GM19372 (cell line): ENCODE data around the gene CDH13.

Experiments used
- ATAC-seq: cut with Tn5 transposase; IDR thresholded peaks from one replicate; pipeline ENCODE4 v1.9.1; 2021; ENCODE audit warnings: mild to moderate bottlenecking, low read depth, moderate library complexity; ENCODE audit not compliant: unreplicated experiment

CDH13 gene

DNA sequence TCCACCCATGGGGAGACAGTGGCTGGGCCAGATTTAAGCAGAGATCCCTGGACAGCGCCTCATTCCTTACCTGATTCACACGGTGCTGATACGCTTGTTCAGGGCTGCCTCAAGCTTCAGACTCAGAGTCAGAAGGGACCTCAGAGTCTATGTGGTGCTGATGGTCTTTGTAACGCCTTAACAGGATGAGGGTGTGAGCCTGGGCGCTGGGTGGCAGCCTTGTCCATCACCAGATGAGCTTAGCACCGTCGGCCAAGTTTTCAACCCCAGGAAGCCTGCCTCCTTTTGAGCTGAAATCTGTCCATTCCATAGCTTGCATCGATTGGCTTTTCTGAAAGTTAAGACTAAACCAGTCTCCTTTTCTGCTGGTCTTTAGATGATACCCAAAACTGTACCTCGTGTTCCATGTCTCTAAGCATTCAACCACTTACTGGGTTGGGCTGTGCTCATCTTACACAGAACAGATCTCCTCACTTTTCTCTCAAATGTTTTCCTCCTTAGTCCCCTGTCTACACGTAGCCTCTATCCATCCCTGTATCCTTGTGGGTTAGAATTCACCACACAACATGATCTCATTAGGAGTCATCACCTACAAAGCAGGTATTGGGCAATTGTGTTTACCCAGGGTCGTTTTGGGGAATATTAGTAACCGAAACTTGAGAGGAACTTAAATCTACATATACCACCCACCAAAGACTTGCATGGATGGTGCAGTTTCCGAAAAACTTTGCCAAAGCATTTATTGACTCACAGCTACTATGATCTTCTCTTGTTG is 573.4 kb downstream of the CDH13 start:
- no peak for ATAC-seq

DNA sequence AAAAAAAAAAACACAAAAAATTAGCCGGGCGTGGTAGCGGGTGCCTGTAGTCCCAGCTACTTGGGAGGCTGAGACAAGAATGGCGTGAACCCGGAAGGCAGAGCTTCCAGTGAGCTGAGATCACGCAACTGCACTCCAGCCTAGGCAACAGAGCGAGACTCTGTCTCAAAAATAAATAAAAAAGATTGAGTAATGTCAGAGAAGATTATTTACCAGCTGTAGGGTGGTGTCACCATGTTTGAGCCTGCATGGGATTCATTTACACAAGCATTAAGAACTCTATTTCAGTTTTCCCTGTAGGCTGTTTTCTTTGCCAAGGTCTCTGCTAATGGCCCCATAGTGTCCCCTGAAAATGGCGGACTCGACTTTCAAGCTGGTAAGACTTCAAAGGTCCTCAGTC is 575.0 kb downstream of the CDH13 start:
- no peak for ATAC-seq

DNA sequence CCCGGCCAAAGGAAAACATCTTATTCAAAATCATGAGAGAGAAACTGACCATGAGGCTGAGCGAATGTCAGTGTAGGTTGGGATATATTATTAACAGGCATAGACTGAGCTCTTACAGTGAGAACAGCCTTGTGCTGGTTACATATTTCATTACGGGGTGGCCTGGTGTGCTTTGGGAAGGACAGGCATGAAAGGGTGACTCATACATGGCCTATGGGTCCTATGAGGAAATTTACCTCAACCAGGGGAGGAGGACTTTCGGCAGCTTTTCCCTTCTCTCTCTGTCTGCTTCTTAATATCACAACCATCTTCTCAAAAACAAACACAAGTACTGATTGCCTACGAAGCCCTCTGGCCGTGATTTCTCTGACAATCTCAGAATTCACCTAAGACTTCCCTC is 579.1 kb downstream of the CDH13 start:
- ATAC-seq: no peak

DNA sequence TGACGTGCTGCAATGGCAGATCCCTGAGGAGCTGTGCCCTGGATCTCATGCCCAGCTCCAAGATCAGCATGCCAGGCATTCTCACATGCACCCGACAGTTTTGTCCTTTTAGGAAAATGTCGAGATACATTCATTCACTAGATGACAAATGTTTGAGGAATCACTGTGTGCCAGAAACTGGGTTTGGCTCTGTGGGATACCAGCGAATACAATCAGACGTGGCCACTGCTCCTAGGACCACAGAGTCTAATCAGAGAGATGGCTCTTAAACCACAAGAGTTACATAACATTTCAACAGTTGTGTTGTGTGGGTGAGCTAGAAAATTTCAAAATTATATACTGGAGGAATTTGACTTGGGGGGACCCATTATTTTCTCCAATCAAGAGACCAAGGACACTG is 579.7 kb downstream of the CDH13 start:
- no peak for ATAC-seq

DNA sequence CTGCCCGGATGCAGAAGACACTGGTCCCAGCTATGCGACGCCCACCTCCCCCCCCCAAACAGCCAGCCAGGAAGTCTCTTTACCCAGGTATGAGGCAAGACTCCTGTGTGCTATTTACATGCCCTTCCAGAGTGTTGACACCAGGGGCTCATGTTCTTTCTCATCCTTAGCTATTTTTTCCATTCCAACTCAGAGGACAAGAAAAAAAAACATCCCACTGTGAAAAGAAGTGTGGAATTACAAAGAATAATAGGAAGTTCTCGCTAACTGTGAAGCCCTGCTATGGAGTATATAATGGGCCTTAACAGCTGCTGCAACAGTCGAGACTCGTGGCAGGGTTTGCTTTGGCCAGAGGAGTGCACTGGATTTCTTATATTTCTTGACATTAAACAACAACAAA is 584.9 kb downstream of the CDH13 start:
- ATAC-seq: no peak

DNA sequence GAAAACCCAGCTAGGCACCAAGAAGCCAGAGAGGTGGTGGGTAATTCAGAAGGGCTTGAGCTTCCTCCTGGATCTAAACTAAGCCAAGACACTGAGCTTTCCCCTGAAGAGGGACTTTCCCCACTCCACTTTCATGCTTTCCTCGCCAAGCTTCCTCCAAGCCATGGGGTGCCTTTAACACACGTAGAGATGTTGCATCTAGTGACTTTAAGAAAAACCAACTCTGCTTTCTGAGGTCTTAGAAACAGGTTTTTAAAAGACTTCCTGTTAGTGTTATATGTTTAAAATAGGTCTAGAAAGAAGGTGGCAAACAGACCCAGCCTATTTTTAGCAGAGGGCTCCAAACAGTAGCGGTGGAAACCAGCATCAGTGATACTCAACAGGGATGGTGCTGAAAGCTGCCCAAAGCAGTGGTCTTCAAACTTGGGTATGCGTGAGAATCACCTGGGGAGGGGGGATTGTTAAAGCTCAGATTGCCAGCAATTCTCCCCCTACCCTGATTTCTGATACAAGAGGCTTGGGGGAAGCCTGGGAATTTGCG is 585.6 kb downstream of the CDH13 start:
- ATAC-seq: no peak

DNA sequence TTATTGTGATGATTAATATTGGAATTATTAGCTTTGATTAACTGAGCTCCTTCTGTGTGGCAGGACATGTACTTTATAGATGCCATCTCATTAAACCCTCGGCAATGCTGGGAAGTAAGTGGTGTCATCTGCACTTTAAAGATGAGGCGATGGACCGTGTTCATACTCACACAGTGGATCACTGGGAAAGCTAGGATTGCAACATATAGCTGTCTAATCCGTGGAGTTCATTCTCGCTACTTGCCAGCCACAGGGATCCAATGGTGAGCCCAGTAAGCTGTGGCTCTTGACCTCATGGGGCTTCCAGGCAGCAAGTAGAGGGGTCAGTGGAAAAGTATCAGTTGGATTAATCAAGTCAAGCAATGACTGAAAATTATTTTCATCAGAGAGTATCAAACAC is 587.9 kb downstream of the CDH13 start:
- ATAC-seq: no peak

DNA sequence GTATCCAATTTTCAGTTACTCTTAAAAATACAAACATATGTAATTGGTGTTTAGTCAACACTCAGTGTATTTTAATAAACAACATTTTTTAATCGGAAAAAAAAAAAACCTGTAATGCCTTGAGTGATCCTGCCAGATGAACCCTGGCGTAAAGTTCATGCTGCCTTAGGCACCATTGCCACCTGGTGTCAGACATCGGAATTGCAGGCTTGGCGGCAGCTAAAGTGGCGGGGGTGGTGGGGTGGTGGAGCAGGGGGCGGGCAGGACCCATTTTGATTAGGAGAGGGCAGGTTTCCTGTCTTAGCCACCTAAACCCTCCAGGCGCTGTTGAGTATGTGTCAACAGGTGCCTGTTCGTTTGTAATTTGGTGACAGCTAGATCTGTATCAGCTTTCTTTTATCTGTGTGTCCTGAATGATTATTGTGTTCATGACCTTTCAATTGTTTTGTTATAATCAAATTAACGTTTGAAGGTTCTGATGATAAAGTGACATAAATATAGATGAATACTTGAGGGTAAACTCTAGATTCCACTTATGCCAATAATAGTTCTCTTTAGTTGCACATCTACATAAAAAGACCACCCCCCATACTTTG is 588.7 kb downstream of the CDH13 start:
- ATAC-seq: no peak

DNA sequence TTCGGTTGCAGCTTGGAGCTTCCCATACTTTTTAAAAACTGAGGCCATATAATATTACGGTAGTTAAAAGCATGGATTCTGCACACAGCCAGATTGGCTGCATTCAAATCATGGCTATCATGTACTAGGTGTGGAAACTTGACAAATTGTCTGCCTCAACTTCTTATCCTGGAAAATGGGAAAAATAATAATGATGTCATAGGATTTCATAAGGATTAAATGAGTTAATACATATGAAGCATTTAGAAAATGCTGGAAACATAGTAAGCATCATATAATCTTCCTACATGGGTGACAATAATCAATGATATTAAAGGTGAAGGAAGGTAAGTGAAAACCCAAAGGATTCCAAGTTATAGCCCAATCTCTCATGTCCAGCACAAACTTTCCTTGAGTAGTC is 592.5 kb downstream of the CDH13 start:
- no peak for ATAC-seq

DNA sequence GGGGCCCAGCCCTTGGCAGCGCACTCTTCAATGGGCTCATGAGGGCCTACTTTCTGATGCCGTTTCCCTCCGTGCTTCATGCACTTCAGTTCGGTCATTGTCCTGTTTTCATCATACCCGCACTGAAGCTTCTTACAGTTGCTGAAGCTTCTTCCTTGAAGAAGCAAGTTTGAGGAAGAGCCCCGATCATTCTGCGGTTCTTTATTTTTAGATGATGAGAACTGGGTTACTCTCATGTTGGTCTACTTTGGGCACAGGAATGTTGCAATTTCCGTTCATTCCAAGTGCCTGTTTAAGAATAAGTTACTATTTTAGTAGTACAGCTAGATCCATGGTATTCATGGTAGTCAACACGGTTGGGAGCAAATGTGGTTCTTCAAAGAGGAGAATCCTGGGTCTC is 593.3 kb downstream of the CDH13 start:
- ATAC-seq: no peak

DNA sequence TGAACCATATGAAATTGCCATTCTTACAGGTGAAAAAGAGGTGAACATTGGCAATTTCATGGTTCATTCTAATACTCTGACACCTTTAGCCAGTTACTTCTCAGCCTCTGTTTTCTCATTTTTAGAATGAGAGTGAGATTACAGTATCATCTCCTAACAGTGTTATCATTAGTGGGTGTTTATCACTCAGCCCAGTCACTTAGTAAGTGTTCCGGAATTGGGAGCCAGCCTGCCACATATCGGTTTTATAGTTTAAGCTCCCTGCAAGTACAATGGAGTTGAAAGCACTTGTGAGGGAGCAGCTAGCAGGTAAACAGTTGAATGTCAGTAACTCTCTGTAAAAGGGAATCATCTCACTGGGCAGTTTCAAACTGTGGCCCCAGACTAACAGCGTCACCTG is 597.9 kb downstream of the CDH13 start:
- no peak for ATAC-seq

DNA sequence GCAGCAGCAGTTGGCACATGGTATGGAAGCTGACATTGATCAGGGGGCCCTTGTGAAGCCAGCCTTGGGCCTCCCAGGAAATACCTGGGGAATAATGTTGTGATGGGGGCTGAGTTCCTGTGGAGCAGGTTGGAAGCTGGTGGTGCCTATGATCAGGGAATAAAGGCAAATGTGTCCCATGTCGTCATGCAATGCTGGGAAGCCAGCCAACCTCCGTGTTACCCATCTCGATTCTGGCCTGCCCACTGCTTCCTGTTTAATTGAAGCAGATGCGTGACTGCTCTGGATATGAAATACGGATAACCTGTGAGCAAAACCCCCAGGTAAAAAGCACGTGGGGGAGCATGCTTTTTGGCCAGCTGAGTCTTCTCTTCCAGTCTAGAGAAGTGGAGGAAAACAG is 600.6 kb downstream of the CDH13 start:
- no peak for ATAC-seq

DNA sequence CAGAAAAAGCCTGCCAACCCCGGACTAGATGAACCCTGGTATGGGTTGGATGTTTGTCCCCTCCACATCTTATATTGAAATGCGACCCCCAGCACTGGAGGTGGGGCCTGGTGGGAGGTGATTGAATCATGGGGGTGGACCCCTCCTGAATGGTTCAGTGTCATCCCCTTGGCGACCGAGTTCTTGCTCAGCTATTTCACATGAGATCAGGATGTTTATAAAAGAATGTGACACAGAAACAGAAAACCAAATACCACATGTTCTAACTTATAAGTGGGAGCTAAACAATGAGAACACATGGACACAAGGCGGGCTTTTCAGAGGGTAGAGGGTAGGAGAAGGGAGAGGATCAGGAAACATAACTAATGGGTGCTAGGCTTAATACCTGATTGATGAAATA is 605.0 kb downstream of the CDH13 start:
- no peak for ATAC-seq

DNA sequence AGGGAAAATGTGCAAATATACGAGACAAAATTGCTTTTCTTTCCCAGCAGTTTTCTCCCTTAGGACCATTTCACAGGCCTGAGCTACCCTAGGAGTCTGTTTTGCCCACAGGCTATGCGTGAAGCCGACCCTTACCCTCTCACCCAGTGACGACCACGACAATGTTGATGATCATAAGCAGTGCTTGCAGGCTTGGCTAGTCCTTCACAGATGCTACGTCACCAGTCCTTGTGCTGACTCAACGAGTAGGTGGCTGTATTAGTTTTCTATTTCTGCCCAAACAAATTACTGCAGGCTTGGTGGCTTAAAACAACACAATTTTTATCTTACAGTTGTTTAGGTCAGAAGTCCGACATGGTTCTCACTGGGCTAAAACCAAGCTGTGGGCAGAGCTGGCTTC is 606.4 kb downstream of the CDH13 start:
- no peak for ATAC-seq

DNA sequence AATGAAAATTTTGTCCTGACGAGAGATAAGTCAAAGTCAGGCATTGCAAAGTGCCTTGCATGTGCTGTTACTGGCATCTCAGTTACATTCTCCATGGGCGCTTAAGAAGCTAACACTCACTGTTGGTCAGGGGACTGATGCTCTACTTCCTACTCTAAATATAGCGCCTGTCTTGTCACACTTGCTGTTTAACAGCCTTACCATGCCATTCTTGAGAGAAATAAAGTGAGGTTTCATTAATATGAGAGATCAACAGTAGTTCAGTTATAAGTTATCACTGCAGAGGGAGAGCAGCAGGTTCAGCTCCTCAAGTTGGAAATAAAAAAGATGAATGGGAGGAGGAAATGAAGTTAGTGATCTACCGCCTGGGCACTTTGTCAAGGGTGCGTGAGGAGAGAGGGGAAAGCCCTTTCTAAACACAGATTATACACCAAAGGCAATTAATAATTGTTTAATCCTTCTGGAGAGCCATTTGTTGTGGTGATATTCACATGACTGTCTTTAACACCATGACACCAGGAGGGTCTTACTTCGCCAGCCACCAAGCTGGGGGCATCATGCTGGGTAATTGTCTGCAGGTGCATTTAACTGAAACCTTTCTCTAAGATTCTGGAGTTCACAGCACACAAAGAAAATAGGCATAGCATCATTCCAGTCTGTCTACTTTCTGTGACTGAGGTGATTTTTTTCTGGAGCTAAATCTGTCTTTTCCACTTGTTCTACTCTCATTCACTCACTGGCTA is 612.4 kb downstream of the CDH13 start:
- ATAC-seq: no peak

DNA sequence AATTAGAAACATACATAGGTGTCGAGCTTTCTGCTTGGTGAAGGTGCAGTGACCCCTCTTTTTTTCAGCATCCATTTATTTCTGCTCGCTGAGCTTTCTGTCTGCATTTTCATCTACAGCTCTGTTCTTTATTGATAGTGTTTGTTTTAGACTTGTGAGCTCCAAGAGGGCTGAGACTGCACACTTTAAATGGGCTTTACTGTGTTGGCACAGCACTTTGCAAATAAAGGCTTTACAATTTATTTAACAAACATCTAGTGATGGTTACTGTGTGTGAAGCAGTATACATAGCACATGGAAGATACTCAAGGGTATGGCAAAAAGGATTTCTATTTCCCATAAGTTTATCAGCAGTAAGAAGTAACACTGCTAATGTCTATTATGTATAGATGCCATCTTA is 617.3 kb downstream of the CDH13 start:
- ATAC-seq: no peak

DNA sequence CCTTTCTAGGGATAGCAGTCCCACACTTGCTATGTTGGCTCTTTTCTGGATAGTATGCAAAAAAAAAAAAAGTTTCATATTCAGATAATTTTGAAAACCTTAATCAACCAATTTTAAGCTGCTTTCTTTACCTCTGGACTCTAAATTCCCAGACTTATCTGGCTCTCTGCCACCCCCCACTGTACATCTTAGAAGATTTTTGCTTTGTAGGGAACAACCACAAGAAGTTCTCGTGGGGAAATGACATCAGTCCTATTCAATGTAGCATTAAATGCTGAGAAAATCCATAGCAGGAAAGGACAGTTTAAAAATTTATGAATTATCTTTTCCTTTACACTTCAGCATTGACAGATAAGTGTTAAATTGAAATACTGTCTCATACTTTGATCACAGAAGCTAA is 618.3 kb downstream of the CDH13 start:
- ATAC-seq: no peak

DNA sequence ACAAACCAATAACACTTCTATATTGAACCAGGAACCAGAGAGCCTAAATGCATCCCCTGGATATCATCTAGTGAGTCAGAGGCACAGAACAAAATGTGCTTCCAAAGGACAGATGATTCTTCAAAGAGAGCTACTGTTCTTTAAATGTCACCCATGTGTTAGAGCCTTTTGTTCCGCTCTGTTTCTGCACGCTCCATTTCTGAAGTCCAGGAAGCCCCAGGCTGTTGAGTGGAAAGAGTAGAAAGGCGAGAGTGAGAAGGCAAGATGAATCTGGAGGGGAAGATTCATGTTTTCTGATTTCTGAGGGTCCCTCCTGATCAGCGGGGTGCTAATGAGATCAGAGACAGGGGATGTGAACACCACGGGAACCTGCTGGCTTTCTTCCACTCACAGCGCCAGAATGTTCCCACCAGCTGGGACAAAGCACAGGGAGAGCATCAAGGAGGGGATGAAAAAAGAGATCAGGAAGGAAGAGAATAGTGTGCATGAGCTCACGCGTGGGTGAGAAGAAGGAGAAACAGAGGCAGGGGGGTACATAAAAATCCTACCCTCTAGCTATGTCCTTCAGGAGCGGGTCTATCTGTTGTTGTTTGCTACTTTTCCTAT is 621.1 kb downstream of the CDH13 start:
- no peak for ATAC-seq

DNA sequence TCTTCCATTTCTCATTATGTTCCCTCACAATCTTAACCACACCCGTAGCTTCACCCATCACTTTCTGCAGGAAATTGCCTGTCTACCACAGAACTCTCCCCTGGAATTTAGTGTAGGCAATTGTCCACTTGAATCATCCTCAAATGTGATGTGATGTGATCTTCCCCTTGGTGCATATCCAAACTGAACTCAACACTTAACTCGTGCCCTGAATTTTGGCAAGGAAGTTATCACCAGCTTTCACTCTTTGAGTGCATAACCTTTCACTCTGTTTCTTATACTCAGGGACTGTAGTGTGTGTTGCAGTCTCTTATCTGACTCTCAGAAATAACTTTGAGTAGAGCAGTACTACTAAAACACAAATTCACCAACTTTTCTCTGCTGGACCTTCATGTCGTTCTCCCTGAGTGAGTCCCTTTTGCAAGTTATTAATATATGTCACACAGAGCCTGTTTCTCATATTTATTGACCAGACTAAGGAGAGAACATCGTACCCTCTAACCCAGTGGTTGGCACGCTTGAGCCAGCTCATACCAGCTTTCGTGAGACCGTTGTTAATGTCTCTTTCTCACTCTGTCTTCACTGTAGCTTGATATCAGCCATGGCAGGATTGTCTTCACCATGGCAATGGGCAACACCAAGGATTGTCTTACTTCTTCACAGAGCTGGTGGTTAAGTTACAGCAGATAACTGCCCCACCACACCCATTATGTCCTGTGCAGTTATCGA is 622.1 kb downstream of the CDH13 start:
- ATAC-seq: no peak

DNA sequence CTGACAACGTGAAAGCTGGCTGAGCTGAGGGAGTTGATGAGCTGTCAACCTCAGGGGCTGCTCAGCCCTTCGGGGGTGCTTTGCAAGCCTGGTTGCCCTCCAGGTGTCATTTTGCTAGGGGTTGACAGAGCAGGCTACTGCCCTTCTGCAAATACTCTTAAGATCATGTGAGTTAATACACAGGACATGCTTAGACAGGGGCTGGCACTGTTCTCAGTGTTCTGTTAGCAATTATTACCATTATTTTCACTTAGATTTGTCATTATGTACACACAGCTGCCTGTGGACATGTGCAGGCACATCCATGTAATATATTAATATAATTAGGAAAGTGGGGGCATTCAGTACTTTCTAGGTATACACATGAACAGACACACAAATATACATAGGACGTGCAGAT is 626.8 kb downstream of the CDH13 start:
- no peak for ATAC-seq
